ENCODE results near the gene RBM12. TPM values are rescaled to one million over a fixed set of nuclear protein-coding genes. Genes with fewer than 3 reads are reported as not detected.

Gene RBM12
- total RNA-seq, 2 experiments from 2014 or later = 101 to 137 TPM

- Mint-ChIP-seq H3K27ac (no peak overlapping the region), H3K27me3 (peaks cover 29% of the 10 kb centered on the region), H3K9me3 (ENCODE audit: low read depth) (no peaks in the 10 kb centered on the region), H3K4me1 (peaks cover 10% of the 10 kb centered on the region), H3K36me3 (no peaks in the 10 kb centered on the region), H3K4me3 (no peak overlapping the region)
- ATAC-seq (no peak), DNase-seq (no peak)
- CTCF ChIA-PET = interaction anchor here (0.7 to 1.7 kb wide), 9 partner anchors 8 to 297 kb away, joined by 3 to 6 read pairs (median 3); partner anchors contain the start of gene SPAG4
Observed at GRCh38 chr20:35603695-35604448, 60.8 kb downstream of the RBM12 start.

DNA sequence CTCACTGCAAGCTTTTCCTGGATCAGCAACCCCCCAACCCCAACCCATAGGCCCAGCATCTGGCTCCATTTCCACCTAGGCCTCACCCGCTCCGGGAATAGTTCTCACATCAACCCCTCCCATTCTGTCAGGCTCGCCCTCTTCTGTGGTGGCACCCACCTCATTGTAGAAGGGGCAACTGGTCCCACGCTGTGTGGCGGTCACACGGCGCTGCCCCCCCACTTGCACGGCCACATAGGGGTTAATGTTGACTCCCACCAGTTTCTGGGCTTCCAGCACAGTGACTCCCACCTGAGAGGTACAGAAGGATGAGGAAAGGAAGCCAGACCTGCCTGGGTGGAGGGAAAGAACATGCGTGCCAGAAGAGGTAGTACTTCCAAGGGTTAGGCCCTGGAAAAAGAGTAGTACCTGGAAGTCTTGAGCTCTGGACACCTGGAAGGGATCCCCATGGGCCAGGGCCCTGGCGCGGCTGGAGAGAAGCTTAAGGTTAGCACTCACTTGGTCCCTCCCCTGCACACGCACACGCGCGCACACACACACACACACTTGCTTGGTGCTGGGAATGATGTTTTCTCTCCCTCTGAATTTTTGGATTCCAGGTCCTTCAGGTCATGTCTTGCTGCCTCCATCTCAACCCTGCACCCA is 61.7 kb downstream of the RBM12 start:
- CTCF ChIA-PET = interaction anchor here (1.1 to 1.4 kb wide), 3 partner anchors 11 to 296 kb away, joined by 3 read pairs; no protein-coding TSS in a partner anchor
- Mint-ChIP-seq H3K4me1 (peaks cover 10% of the 10 kb centered on the region), H3K9me3 (ENCODE audit: low read depth) (no peaks in the 10 kb centered on the region), H3K27me3 (peaks cover 37% of the 10 kb centered on the region), H3K36me3 (no peaks in the 10 kb centered on the region), H3K4me3 (no peak overlapping the region), H3K27ac (no peak overlapping the region)
- ATAC-seq (no peak), DNase-seq (no peak)

GRCh38 chr20:35601990-35602389 is 62.7 kb downstream of the RBM12 start:
- ATAC-seq (no peak), DNase-seq (no peak)
- Mint-ChIP-seq H3K4me1 (peaks cover 9% of the 10 kb centered on the region), H3K9me3 (ENCODE audit: low read depth) (no peaks in the 10 kb centered on the region), H3K36me3 (no peaks in the 10 kb centered on the region), H3K27ac (no peak overlapping the region), H3K4me3 (no peak overlapping the region), H3K27me3 (peaks cover 45% of the 10 kb centered on the region)
- CTCF ChIA-PET = interaction anchor here (0.9 to 1.6 kb wide), 12 partner anchors 14 to 353 kb away, joined by 3 to 13 read pairs (median 4); partner anchors contain the start of genes CPNE1, RBM12, SCAND1 and SPAG4

- DNase-seq (peak; percentile 85), ATAC-seq (peak; percentile 92)
- Mint-ChIP-seq H3K4me1 (peaks cover 7% of the 10 kb centered on the region), H3K27me3 (peaks cover 50% of the 10 kb centered on the region), H3K9me3 (ENCODE audit: low read depth) (no peaks in the 10 kb centered on the region), H3K27ac (no peak overlapping the region), H3K4me3 (peak overlapping the region; percentile 57), H3K36me3 (no peaks in the 10 kb centered on the region)
- CTCF ChIA-PET = interaction anchor here (0.6 to 1.6 kb wide), 22 partner anchors 9 to 392 kb away, joined by 3 to 13 read pairs (median 4); partner anchors contain the start of genes CPNE1, NFS1, RBM12 and ROMO1
Observed at GRCh38 chr20:35600993-35601973, 63.4 kb downstream of the RBM12 start.

DNA sequence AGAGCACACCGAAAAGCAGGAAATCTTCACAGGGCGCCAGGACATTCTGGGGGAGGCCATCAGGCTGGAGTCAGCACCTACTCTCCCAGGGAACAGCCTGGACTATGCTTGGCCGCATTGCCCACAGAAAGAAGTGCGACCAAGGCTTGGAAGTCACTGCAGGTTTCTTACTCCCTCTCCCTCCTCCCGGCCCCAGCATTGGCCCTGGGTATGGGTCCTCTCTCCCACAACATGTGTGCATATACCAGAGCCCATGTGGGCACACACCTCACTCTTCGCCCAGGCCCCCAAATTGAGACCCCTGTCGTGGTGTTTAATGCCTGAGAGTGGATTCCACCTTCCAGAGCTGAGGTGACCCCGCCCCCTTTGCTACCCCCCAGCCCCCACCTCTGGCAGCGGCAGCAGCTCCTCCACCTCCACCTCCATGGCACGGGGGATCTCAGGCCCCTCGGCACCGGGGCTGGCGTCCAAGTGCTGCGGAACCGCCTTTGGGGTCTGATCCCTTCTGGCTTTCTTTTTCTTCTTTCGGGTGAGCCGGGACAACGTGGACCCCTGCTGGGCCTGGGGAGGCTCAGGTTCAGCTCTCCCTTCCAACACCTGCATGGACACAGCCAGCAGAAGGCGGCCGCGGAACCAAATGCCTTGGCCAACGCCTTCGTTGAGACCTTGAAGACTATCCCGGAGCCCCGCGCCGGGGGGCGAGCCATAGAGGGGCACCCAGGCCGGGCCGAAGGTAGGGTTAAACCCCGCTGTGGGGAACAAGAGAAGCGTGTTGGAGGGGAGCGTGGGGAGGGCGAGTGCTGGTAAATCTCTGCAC is 64.3 kb downstream of the RBM12 start:
- H3K36me3 Mint-ChIP-seq = no peaks in the 10 kb centered on the region
- peaks cover 7% of the 10 kb centered on the region for H3K4me1 Mint-ChIP-seq
- no peak overlapping the region for H3K27ac Mint-ChIP-seq
- DNase-seq = no peak
- CTCF ChIA-PET = interaction anchor here (0.9 to 1.6 kb wide), 14 partner anchors 8 to 392 kb away, joined by 3 to 13 read pairs (median 4); partner anchors contain the start of genes CPNE1, NFS1, RBM12 and ROMO1
- H3K27me3 Mint-ChIP-seq = peaks cover 54% of the 10 kb centered on the region
- no peak for ATAC-seq
- H3K9me3 Mint-ChIP-seq (ENCODE audit: low read depth) = no peaks in the 10 kb centered on the region
- H3K4me3 Mint-ChIP-seq = no peak overlapping the region

DNA sequence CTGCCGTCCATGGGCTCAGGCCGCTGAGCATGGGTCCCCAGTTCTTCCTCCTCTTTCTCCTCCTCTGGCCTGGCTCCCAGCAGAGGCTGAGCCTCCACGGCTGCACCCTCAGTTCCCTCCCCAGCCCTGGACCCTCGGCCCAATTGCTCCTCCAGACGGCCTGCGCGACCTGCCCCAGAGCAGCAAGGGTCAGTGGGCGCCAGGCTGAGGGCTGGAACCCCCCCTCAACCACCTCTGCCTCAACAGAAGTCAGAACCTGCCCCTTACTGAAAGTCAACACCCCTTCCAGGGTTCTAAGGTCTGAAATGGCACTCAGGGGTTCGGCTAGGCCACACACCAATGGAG is 65.0 kb downstream of the RBM12 start:
- no peak for DNase-seq
- no peak overlapping the region for H3K27ac Mint-ChIP-seq
- CTCF ChIA-PET = no interaction called here
- ATAC-seq = no peak
- peaks cover 54% of the 10 kb centered on the region for H3K27me3 Mint-ChIP-seq
- H3K36me3 Mint-ChIP-seq = no peaks in the 10 kb centered on the region
- H3K4me1 Mint-ChIP-seq = peaks cover 7% of the 10 kb centered on the region
- H3K4me3 Mint-ChIP-seq = no peak overlapping the region
- no peaks in the 10 kb centered on the region for H3K9me3 Mint-ChIP-seq (ENCODE audit: low read depth)

Other genes with a start within 250 kb of the RBM12 start
- gene GDF5, start 226.7 kb downstream of the RBM12 start, total RNA-seq = under 1 TPM in 1 of 2 experiments, not detected in 1; 0.12 TPM
- gene CEP250, start 209.3 kb downstream of the RBM12 start, total RNA-seq = 10 to 100 TPM; 68.6 to 86.9 TPM
- not detected for gene C20orf173, start 135.2 kb downstream of the RBM12 start, total RNA-seq
- 100 to 1,000 TPM; 115 to 128 TPM for gene ERGIC3, start 122.8 kb downstream of the RBM12 start, total RNA-seq
- gene SPAG4, start 49.1 kb downstream of the RBM12 start, total RNA-seq = 1 to 10 TPM; 4.3 to 5.2 TPM
- gene CPNE1, start within 50 bp of the RBM12 start, total RNA-seq = 100 to 1,000 TPM; 277 to 286 TPM
- 10 to 100 TPM; 34.6 to 35.1 TPM for gene NFS1, start 34.5 kb upstream of the RBM12 start, total RNA-seq
- gene ROMO1, start 34.5 kb upstream of the RBM12 start, total RNA-seq = 100 to 1,000 TPM; 115 to 122 TPM
- 100 to 1,000 TPM; 357 to 360 TPM for gene RBM39, start 77.4 kb upstream of the RBM12 start, total RNA-seq
- 10 to 100 TPM; 50.8 to 52.4 TPM for gene PHF20, start 107.1 kb upstream of the RBM12 start, total RNA-seq